Gastrocnemius medialis (tissue), 4 donors: ENCODE measurements around the gene PNCK.

Source experiments
- CTCF ChIP-seq, 5 experiments: fragments of 450-650 bp in 3 of 5; fragments of 200-600 bp in 2 of 5; sonication (generic) in 2 of 5; IDR thresholded peaks in 4 of 5; conservative IDR thresholded peaks in 1 of 5; 1 replicate in 4 of 5; 2 replicates in 1 of 5; pipeline ENCODE4 v1.5.1; 2016 to 2019; ENCODE audit warnings: antibody characterized with exemption in 5 of 5, mild to moderate bottlenecking in 3 of 5, moderate library complexity in 3 of 5
- POLR2A ChIP-seq, 2 donors: fragments of 450-650 bp; IDR thresholded peaks; one replicate each; pipeline ENCODE4 v1.6.1; 2017; ENCODE audit warnings: antibody characterized with exemption in 2 of 2, mild to moderate bottlenecking in 2 of 2, moderate library complexity in 2 of 2

GRCh38 chrX:153628129-153628528 is 45.5 kb downstream of the PNCK start:
- TF ChIP-seq CTCF (IDR thresholded peaks at IDR 0.05 in 4 of 5, conservative IDR thresholded peaks at IDR 0.05 in 1 of 5) (no peak), POLR2A (IDR thresholded peaks at IDR 0.05) (no peak)
